Duodenal mucosa (tissue), 2 donors: Measurements from ENCODE around the gene FOSL1.

ENCODE experiments used
- H3K27ac ChIP-seq: one replicate; pipeline ENCODE4 v1.7.0; 2013; ENCODE audit warnings: low read depth, low read length
- H3K27me3 ChIP-seq, 2 donors: one replicate each; pipeline ENCODE4 v1.7.0; 2013; ENCODE audit warnings: low read length in 2 of 2, control low read depth in 1 of 2; ENCODE audit not compliant: insufficient read depth in 2 of 2, control insufficient read depth in 1 of 2
- H3K36me3 ChIP-seq, 2 donors: one replicate each; pipeline ENCODE4 v1.7.0; 2013; ENCODE audit warnings: low read length in 2 of 2, control low read depth in 1 of 2; ENCODE audit not compliant: insufficient read depth in 2 of 2, control insufficient read depth in 1 of 2
- H3K4me1 ChIP-seq, 2 donors: one replicate each; pipeline ENCODE4 v1.7.0; 2013; ENCODE audit warnings: low read length in 2 of 2, control low read depth in 1 of 2; ENCODE audit not compliant: insufficient read depth in 2 of 2, control insufficient read depth in 1 of 2
- H3K4me3 ChIP-seq, 2 donors: one replicate each; pipeline ENCODE4 v1.7.0; 2013; ENCODE audit warnings: low read length in 2 of 2, low read depth in 1 of 2
- H3K9ac ChIP-seq, 2 donors: one replicate each; pipeline ENCODE4 v1.7.0; 2013; ENCODE audit warnings: low read length in 2 of 2, low read depth in 1 of 2
- H3K9me3 ChIP-seq, 2 donors: one replicate each; pipeline ENCODE4 v1.7.0; 2013; ENCODE audit warnings: low read length in 2 of 2, control low read depth in 1 of 2; ENCODE audit not compliant: control insufficient read depth in 1 of 2

The FOSL1 gene

GRCh38 chr11:65842144-65842543 is 58.0 kb downstream of the FOSL1 start:
- no peak overlapping the region for H3K27ac ChIP-seq
- H3K4me3 ChIP-seq, result no peak overlapping the region
- peaks cover 7 to 8% of the 10 kb centered on the region in 2 donors for H3K4me1 ChIP-seq
- H3K9ac ChIP-seq, result no peak overlapping the region
- H3K36me3 ChIP-seq, result no peaks in the 10 kb centered on the region
- no peaks in the 10 kb centered on the region for H3K9me3 ChIP-seq
- no peaks in the 10 kb centered on the region for H3K27me3 ChIP-seq
